HG02763 (cell line): Measurements from ENCODE around the gene ABL1.

Source experiments
- ATAC-seq: cut with Tn5 transposase; IDR thresholded peaks from one replicate; pipeline ENCODE4 v1.9.1; 2021; ENCODE audit warnings: mild to moderate bottlenecking, moderate library complexity; ENCODE audit not compliant: unreplicated experiment

ABL1 gene

DNA sequence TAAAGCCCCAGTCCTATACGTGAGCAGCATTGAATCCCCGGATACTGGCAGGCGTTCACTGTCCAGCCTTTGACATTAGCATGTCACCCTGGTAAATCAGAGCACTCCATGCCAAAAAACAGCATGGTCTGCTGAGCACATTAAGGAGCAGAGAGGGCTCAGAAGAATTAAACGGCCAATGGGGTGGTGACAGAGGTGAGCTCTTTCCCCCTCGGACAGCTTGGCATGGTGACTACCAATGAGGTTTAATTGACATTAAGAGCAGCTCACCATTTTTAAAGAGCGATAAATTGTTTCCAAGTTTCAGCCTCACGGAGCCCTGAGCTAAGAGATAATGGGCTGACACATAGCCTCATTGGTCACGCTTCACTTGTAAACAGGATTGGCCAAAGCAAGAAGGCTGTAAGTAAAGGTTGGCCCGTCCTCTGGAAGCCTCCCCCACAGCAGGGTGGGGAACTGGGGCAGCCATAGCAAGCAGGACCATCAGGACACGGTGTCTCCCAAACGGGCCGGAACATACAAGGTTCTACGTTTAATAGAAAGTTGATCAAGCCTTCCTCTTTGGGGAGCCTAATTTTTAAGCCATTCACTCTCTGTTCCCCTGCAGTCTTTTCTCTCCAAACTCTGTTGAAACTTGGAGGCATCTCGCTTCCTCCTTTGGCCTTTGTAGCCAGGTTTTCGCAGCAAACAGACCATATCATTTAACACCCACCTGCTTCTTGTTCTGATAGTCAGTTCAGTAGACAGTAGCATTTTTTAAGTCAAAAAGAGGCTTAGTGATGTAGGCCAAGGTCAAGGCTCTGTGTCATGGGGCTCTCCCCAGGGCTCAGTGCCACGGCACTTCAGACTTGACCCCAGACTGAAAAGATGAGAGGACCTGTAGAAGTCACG, 35.7 kb downstream of the ABL1 start:
- peak; percentile 61 for ATAC-seq

DNA sequence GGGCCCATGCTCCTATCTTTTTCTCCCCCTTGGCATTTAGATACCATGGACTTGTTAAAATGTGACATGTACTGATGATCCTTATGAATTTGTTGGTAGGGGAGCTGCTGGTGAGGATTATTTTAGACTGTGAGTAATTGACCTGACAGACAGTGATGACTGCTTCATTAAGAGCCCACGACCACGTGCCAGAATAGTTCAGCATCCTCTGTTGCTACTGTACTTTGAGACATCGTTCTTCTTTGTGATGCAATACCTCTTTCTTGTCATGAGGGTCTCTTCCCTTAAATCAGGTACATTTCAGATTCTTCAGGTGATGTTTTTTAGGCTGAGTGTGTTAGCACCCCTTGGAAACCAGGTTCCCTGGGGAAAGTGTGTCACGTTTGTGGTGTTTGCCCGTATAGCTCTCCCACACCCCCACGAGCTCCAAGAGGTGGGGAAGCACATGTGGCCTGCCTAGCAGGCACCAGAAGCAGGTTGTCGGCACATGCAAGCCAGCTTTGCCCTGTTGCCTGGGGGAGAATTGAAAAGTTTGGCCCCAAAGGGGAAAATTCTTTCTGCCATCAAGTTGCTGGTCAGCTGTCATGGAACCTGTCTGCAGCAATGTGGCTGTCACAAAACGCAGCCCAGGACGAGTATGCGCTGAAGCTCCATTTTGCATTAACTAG, 36.5 kb downstream of the ABL1 start:
- ATAC-seq: no peak

DNA sequence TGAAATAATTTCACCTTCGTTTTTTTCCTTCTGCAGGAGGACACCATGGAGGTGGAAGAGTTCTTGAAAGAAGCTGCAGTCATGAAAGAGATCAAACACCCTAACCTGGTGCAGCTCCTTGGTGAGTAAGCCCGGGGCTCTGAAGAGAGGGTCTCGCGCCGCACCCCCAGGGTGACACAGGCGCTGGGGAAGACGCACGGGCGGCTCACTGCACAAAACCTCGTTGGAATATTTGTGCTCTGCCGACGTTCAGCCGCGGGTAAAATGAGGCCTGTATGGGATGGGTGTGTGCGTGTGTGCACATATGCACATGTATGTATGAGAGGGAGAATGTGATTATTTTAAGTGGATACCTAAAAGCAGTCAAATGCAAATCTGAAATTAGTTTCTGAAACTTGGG, 37.0 kb downstream of the ABL1 start:
- no peak for ATAC-seq

DNA sequence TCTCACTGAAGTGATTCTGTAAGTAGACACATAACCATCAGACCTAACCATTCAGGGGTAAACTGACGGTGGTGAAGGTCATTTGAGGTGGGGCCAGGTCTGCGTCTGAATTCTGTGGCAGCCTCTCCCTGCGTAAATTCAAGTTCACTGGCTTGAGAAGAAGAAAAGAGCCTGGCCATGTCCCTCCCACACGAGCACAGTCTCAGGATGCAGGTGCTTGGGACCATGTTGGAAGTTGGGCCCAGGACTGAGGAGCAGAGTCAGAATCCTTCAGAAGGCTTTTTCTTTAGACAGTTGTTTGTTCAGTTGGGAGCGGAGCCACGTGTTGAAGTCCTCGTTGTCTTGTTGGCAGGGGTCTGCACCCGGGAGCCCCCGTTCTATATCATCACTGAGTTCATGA, 37.5 kb downstream of the ABL1 start:
- ATAC-seq: no peak

DNA sequence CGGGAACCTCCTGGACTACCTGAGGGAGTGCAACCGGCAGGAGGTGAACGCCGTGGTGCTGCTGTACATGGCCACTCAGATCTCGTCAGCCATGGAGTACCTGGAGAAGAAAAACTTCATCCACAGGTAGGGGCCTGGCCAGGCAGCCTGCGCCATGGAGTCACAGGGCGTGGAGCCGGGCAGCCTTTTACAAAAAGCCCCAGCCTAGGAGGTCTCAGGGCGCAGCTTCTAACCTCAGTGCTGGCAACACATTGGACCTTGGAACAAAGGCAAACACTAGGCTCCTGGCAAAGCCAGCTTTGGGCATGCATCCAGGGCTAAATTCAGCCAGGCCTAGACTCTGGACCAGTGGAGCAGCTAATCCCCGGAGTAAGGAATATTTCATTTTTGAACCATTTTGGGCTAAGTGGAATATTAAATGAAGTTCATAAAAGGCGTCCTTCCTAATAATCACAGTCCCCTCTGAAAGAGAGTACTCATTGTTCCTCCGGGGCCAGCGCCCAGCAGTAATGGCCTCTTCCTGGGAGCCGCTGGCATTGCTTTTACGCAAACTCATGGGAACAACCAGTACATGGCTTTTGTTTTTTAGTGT, 38.0 kb downstream of the ABL1 start:
- ATAC-seq: no peak

DNA sequence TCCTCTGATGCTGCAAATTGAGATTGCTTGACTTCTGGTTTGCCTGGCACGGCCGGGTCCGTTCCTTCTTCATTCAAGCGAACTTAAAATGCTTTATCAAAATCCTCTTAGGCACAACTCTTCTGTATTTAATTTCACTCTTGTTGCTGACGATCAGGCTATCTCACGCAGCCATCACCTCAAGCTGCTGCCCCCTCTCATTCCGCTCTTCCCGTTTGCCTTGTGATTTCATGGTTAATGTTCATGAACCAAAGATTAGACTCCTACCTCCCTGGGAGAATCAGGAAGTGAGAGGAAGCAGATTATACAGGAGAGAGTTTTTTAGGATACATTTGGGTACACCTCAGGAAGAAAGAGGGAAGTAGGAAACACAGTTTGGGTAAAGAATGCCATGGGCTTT, 38.9 kb downstream of the ABL1 start:
- ATAC-seq: no peak

DNA sequence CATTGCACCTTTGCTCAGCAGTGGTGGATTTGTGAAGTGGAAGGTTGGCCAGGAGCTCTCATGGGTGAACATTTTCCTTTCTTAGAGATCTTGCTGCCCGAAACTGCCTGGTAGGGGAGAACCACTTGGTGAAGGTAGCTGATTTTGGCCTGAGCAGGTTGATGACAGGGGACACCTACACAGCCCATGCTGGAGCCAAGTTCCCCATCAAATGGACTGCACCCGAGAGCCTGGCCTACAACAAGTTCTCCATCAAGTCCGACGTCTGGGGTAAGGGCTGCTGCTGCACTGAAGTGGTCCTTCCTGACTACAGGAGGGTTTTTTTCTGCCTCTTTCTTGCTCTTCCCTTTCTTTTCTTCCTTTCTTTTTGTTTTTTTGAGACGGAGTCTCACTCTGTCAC, 39.7 kb downstream of the ABL1 start:
- ATAC-seq: no peak

DNA sequence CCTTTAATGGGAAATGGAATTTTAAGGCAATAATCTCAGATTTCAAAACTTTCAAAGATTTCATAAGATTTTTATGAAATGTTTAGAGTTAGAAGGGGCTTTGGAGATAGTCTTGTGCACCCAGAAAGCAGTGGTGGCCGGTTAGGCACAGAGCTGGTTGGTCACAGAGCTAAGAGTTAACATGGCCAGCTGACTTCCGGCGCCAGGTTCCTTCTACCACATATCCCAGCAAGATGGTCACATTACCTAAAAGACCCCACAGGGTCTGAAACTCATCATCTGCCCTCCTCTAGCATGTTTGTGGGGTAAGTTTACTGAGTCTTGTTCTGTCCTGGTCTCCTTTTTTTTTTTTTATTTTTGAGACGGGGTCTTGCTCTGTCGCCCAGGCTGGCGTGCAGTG, 42.2 kb downstream of the ABL1 start:
- no peak for ATAC-seq

DNA sequence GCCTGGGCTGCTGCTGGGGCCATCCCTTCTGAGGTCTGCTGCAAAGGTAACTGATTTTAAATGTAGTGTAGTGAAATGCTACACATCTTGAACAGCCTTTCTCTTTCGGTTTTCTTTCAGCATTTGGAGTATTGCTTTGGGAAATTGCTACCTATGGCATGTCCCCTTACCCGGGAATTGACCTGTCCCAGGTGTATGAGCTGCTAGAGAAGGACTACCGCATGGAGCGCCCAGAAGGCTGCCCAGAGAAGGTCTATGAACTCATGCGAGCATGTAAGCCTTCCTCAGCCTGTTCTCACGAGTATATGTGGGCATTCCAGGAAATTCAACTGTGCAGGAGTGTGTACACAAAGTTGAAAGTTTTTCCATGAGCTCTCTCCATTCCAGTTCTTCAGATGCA, 43.2 kb downstream of the ABL1 start:
- no peak for ATAC-seq

DNA sequence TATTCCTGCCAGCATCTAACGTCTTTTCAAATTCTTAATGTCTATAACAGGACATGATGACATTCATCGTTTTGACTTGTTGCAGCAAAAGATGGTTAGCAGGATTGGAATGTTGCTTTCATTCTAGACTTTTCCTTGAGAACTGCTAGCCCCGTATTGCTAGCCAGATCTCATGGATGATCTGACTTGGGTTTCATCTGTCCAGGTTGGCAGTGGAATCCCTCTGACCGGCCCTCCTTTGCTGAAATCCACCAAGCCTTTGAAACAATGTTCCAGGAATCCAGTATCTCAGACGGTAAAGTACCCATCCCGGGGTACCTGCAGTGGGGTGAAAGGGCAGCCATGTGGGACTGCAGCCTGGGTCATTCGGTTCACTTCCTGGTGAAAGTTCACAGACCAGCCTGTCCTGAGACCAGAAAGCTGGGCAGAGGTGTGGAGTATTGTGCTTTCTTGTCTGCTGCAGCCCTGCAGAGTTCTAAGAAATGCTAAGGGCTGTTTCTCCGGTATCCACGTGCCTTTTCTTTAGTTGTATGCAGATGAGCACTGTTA, 44.9 kb downstream of the ABL1 start:
- ATAC-seq: no peak

DNA sequence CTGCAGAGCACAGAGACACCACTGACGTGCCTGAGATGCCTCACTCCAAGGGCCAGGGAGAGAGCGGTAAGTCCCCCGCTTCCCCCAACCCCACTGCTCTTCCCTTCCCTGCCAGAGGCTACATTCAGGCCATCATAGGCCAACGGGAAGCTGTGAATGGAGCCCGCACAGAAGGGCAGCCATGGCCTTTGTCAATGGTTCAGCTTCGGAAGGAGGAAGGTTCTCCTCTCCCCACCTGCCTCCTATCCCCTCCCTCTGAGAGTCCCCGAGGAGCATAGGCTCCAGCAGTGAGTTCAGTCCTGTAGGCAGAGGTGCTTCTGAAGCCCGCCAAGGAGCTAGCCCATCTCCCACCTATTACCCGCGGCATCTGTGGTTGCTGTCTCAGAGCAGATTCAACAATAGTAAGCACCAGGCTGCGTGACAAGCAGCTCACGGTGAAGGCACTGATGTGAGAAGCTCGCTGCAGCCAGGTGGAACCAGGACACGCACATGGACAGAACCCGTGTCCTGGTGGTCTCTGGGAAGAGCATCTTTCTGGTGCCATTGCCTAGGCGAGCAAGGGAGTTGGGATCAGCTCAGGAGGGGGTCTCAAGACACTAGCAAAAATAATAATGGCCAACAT, 45.7 kb downstream of the ABL1 start:
- no peak for ATAC-seq

DNA sequence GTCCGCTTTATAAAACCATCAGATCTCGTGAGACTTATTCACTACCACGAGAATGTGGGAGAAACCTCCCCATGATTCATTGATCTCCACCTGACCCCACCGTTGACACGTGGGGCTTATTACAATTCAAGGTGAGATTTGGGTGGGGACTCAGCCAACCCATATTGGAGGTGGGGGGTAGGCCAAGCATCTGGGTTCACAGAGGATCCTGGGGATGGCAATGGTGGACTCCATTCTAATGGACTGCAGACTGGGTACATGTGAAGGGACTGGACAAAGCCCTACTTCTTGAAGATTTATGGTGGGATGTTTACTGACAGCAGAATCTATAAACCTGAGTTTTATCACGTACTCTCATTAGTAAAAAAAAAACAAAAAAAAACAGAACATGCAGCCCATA, 46.5 kb downstream of the ABL1 start:
- no peak for ATAC-seq

DNA sequence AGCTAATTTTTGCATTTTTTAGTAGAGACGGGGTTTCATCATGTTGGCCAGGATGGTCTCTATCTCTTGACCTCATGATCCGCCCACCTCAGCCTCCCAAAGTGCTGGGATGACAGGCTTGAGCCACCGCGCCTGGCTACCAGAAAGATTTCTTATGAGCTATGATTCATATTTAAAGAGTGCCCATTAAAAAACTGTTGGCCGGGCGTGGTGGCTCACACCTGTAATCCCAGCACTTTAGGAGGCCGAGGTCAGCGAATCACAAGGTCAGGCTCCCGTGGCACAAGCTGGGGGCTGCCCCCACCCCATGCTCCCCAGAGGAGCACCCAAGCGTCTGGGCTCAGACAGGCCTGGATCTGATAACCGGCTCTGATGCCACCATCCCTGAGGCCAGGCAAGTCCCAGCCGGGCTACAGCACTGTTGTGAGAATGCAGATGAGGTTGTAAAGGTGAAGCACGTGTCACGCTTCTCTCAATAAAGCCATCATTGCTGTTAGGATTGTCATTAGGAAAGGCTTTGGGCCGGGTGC, 47.7 kb downstream of the ABL1 start:
- ATAC-seq: no peak

DNA sequence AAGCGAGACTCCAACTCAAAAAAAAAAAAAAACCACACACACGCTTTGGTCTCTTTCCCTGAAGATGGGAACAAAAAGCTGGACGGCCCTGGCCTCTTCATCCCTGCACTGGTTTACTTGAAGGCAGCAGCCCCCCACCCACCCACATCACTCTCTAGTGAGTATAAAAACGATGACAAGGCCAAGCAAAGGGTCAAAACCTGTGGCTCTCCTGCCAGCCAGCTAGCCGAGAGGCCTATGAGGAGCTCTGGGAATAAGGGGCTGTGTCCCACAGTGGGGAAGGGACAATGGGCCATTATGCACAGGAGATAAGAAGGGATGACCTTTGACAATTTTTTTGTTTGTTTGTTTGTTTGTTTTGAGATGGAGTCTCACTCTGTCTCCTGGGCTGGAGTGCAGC, 48.4 kb downstream of the ABL1 start:
- ATAC-seq: no peak

DNA sequence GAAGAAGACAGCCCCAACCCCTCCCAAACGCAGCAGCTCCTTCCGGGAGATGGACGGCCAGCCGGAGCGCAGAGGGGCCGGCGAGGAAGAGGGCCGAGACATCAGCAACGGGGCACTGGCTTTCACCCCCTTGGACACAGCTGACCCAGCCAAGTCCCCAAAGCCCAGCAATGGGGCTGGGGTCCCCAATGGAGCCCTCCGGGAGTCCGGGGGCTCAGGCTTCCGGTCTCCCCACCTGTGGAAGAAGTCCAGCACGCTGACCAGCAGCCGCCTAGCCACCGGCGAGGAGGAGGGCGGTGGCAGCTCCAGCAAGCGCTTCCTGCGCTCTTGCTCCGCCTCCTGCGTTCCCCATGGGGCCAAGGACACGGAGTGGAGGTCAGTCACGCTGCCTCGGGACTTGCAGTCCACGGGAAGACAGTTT, 49.1 kb downstream of the ABL1 start:
- ATAC-seq: no peak

DNA sequence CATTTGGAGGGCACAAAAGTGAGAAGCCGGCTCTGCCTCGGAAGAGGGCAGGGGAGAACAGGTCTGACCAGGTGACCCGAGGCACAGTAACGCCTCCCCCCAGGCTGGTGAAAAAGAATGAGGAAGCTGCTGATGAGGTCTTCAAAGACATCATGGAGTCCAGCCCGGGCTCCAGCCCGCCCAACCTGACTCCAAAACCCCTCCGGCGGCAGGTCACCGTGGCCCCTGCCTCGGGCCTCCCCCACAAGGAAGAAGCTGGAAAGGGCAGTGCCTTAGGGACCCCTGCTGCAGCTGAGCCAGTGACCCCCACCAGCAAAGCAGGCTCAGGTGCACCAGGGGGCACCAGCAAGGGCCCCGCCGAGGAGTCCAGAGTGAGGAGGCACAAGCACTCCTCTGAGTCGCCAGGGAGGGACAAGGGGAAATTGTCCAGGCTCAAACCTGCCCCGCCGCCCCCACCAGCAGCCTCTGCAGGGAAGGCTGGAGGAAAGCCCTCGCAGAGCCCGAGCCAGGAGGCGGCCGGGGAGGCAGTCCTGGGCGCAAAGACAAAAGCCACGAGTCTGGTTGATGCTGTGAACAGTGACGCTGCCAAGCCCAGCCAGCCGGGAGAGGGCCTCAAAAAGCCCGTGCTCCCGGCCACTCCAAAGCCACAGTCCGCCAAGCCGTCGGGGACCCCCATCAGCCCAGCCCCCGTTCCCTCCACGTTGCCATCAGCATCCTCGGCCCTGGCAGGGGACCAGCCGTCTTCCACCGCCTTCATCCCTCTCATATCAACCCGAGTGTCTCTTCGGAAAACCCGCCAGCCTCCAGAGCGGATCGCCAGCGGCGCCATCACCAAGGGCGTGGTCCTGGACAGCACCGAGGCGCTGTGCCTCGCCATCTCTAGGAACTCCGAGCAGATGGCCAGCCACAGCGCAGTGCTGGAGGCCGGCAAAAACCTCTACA, 49.8 kb downstream of the ABL1 start:
- ATAC-seq: no peak

DNA sequence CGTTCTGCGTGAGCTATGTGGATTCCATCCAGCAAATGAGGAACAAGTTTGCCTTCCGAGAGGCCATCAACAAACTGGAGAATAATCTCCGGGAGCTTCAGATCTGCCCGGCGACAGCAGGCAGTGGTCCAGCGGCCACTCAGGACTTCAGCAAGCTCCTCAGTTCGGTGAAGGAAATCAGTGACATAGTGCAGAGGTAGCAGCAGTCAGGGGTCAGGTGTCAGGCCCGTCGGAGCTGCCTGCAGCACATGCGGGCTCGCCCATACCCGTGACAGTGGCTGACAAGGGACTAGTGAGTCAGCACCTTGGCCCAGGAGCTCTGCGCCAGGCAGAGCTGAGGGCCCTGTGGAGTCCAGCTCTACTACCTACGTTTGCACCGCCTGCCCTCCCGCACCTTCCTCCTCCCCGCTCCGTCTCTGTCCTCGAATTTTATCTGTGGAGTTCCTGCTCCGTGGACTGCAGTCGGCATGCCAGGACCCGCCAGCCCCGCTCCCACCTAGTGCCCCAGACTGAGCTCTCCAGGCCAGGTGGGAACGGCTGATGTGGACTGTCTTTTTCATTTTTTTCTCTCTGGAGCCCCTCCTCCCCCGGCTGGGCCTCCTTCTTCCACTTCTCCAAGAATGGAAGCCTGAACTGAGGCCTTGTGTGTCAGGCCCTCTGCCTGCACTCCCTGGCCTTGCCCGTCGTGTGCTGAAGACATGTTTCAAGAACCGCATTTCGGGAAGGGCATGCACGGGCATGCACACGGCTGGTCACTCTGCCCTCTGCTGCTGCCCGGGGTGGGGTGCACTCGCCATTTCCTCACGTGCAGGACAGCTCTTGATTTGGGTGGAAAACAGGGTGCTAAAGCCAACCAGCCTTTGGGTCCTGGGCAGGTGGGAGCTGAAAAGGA, 50.7 kb downstream of the ABL1 start:
- ATAC-seq: no peak

DNA sequence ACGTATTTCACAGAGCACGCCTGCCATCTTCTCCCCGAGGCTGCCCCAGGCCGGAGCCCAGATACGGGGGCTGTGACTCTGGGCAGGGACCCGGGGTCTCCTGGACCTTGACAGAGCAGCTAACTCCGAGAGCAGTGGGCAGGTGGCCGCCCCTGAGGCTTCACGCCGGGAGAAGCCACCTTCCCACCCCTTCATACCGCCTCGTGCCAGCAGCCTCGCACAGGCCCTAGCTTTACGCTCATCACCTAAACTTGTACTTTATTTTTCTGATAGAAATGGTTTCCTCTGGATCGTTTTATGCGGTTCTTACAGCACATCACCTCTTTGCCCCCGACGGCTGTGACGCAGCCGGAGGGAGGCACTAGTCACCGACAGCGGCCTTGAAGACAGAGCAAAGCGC, 51.9 kb downstream of the ABL1 start:
- no peak for ATAC-seq
